ENCODE results near the gene TMEM217.

- TF ChIP-seq CTCF (IDR thresholded peaks at IDR 0.05) (no peak), POLR2A (IDR thresholded peaks at IDR 0.05) (no peak), POLR2AphosphoS5 (IDR thresholded peaks at IDR 0.05) (no peak), EP300 (IDR thresholded peaks at IDR 0.05; ENCODE audit: low read depth) (no peak)
Measured at GRCh38 chr6:37222992-37223391, 35.0 kb downstream of the TMEM217 start.
